Measurements from ENCODE around the gene PTPRD.

Gene PTPRD

DNA sequence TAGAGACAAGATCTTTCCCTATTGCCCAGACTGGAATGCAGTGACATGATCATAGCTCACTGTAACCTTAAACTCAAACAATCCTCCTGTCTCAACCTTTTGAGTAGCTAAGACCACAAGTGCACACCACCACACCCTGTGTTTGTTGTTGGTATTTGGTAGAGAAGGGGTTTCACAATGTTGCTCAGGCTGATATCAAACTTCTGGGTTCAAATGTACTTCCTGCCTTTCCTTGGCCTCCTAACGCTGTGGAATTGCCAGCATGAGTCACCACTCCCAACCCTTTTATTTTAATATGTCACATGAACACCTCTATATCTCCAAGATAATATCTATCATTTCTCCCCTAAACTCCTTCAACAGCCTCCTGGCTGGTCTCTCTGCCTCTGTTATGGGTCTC is 719.0 kb downstream of the PTPRD start:
- in situ Hi-C loops (cut with MboI; ENCODE audit: low pct_unique_long_range_greater_than_20kb, low sequenced_read_pairs, unreplicated experiment) = no loop called here
- TF ChIP-seq, protein P1, sequence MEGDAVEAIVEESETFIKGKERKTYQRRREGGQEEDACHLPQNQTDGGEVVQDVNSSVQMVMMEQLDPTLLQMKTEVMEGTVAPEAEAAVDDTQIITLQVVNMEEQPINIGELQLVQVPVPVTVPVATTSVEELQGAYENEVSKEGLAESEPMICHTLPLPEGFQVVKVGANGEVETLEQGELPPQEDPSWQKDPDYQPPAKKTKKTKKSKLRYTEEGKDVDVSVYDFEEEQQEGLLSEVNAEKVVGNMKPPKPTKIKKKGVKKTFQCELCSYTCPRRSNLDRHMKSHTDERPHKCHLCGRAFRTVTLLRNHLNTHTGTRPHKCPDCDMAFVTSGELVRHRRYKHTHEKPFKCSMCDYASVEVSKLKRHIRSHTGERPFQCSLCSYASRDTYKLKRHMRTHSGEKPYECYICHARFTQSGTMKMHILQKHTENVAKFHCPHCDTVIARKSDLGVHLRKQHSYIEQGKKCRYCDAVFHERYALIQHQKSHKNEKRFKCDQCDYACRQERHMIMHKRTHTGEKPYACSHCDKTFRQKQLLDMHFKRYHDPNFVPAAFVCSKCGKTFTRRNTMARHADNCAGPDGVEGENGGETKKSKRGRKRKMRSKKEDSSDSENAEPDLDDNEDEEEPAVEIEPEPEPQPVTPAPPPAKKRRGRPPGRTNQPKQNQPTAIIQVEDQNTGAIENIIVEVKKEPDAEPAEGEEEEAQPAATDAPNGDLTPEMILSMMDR (IDR thresholded peaks at IDR 0.05; ENCODE audit: extremely low read depth, insufficient read depth, missing control alignments) = no peak
- no peak for DNase-seq (ENCODE audit: low spot score)

DNA sequence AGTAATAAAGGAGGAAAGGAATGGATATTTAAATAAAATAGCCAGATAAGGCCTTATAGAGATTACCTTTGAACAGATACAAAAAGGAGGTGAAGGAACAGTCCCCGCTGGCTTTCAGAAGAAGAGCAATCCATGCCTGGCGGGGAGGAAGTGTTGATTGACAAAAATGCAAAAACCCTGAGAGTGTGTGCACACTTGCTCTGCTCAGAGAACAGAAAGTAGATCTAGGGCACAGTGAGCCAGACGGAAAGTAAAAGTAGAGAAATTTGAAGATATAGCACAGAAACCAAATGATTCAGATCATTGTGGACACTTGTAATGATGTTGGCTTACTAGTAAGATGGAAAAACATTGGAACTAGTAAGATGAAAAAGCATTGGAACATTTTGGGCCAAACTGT is 720.6 kb downstream of the PTPRD start:
- in situ Hi-C loops (cut with MboI; ENCODE audit: low pct_unique_long_range_greater_than_20kb, low sequenced_read_pairs, unreplicated experiment) = no loop called here
- TF ChIP-seq, protein P1 (IDR thresholded peaks at IDR 0.05; ENCODE audit: extremely low read depth, insufficient read depth, missing control alignments) = no peak
- no peak for DNase-seq (ENCODE audit: low spot score)

DNA sequence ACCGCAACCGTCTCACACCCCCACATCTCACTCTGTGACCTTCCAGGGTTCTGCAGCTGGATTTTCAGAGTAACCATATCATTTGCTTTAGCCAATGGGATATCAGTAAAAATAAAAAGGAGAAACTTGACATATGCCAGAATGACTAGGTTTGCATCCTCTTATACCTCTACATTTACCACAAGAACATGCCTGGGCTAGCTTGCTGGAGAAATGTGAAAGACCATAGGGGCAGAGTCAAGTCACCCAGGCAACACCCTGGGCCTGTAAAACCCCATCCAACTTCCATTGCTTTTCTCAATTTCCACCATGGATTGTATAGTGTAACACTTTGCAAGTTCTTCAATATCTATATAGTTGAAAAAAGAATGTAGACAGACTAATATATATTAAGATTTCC is 731.1 kb downstream of the PTPRD start:
- in situ Hi-C loops (cut with MboI; ENCODE audit: low pct_unique_long_range_greater_than_20kb, low sequenced_read_pairs, unreplicated experiment) = no loop called here

DNA sequence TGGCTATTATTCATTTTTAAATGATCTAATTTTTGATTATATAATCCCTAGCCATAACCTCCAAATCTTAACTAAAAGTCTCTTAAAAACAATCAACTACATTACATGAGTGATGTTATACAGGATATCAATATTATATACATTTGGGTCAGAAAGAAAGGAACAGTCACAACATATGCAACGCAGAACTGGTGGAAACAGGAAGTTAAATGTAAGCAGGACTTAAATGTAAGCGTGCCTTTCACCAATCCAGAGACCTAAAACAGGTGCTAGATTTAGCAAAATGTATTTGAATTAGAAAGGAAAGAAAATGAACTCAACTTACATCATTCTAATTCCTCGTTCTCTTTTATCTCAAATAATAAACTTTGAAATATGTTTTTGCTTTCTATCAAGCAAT is 738.5 kb downstream of the PTPRD start:
- TF ChIP-seq, protein P1 (IDR thresholded peaks at IDR 0.05; ENCODE audit: extremely low read depth, insufficient read depth, missing control alignments) = no peak
- no peak for DNase-seq (ENCODE audit: low spot score)
- in situ Hi-C loops (cut with MboI; ENCODE audit: low pct_unique_long_range_greater_than_20kb, low sequenced_read_pairs, unreplicated experiment) = no loop called here

More for the DNA sequence above, 731.1 kb downstream of the PTPRD start:
- TF ChIP-seq, protein P1 (IDR thresholded peaks at IDR 0.05; ENCODE audit: extremely low read depth, insufficient read depth, missing control alignments) = no peak
- no peak for DNase-seq (ENCODE audit: low spot score)

DNA sequence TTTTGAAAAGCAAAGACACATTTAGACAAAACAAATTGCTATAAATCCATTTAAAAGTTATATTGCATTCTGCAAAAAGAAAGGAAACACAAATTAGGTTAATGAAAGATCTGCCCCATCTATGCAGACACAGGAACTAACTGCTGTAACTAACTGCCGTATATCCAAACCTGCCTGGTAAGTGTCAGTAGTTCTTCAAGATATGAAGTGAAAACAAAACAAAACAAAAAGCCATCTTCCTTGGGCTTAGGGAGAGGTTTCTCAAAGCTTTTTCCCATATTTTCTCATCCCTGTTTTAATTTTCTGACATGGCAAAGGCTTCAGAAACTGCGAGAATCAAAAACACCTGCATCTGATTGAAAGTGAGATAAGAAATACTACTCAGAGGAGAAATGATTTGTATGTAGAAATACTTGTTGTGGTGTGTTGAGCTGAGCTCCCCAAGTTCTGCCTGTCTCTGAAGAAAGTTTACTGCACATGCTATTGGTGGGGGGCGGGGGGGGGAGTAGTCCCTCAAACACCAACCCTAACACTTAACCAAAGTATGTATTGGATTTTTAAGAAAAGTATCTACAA is 750.5 kb downstream of the PTPRD start:
- in situ Hi-C loops (cut with MboI; ENCODE audit: low pct_unique_long_range_greater_than_20kb, low sequenced_read_pairs, unreplicated experiment) = no loop called here
- TF ChIP-seq, protein P1 (IDR thresholded peaks at IDR 0.05; ENCODE audit: extremely low read depth, insufficient read depth, missing control alignments) = no peak
- no peak for DNase-seq (ENCODE audit: low spot score)

DNA sequence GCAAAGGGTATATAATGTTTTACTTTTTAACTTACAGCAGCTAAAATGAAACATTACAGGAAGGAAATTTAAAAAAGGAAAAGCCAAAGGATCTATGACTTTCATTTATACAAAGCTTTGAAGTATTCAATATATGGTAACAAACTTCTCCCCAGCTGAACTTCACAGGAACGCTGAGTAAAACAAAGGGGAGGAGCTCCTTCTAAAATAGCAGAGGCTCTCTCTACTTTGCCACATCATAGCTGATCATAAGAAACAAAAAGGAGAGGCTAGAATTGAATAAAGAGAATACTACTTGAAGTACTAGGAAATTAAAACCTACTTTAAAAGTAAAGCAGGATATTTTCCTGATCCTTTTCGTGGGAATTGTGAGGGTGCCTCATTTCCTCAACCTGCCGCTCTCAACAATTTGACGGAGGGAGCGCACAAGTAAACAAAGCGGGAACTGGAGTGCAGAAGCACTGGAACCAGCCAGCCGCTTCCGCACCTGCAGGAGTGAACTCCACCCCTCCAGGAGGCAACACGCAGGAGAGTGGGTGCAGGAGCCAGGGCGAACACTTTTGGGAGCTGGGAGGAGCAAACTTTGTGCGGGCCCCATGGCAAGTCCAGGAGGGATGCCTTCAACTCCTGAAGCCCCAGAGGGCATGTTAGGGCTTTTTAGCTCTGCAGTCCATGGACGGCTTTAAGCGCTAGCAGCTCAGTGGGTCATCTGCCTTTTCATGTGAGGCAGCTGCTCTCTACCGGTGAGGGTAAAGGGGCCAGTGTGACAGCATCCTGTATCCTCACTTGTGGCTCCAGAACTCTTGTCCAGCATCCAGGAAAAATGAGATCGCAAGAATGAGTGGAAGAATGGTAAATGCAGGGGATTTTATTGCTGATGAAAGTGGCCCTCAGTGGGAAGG is 757.4 kb downstream of the PTPRD start:
- in situ Hi-C loops (cut with MboI; ENCODE audit: low pct_unique_long_range_greater_than_20kb, low sequenced_read_pairs, unreplicated experiment) = no loop called here

More for the DNA sequence above, 757.4 kb downstream of the PTPRD start:
- no peak for DNase-seq (ENCODE audit: low spot score)
- TF ChIP-seq, protein P1 (IDR thresholded peaks at IDR 0.05; ENCODE audit: extremely low read depth, insufficient read depth, missing control alignments) = no peak

All from GM13977 (cell line).